ENCODE measurements around the gene ARL13B.

DNA sequence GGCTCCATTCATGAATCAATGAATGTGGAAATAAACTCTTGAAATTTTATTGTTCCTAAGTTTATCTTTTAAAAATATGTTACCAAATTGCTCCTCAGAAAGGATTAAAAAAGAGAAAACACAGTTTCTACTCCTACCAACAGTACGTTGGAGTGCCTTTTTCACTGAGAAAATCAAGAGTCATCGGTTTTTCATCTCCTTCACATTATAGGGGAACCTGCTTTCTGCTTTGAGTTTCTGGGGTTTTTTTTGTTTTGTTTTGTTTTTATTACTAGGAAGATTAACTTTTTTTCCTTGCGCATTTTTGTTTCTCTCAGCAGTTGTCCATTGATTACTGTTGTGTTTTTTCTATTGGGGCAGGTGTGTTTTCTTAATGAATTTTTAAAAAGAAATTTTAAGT is 3.5 kb downstream of the ARL13B start:
- TF ChIP-seq HDAC6 (IDR thresholded peaks at IDR 0.05; ENCODE audit: unreplicated experiment) = no peak
- TF ChIP-seq, protein P1, sequence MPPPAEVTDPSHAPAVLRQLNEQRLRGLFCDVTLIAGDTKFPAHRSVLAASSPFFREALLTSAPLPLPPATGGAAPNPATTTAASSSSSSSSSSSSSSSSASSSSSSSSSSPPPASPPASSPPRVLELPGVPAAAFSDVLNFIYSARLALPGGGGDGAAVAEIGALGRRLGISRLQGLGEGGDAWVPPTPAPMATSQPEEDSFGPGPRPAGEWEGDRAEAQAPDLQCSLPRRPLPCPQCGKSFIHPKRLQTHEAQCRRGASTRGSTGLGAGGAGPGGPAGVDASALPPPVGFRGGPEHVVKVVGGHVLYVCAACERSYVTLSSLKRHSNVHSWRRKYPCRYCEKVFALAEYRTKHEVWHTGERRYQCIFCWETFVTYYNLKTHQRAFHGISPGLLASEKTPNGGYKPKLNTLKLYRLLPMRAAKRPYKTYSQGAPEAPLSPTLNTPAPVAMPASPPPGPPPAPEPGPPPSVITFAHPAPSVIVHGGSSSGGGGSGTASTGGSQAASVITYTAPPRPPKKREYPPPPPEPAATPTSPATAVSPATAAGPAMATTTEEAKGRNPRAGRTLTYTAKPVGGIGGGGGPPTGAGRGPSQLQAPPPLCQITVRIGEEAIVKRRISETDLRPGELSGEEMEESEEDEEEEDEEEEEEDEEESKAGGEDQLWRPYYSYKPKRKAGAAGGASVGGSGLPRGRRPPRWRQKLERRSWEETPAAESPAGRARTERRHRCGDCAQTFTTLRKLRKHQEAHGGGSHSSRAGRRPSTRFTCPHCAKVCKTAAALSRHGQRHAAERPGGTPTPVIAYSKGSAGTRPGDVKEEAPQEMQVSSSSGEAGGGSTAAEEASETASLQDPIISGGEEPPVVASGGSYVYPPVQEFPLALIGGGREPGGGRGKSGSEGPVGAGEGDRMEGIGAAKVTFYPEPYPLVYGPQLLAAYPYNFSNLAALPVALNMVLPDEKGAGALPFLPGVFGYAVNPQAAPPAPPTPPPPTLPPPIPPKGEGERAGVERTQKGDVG (CRISPR knock-in tag; IDR thresholded peaks at IDR 0.05) = no peak
- no peak for TF ChIP-seq EZH2 (IDR thresholded peaks at IDR 0.05; ENCODE audit: borderline replicate concordance, control insufficient read depth, low read depth, low read length)
- TF ChIP-seq, protein P2, sequence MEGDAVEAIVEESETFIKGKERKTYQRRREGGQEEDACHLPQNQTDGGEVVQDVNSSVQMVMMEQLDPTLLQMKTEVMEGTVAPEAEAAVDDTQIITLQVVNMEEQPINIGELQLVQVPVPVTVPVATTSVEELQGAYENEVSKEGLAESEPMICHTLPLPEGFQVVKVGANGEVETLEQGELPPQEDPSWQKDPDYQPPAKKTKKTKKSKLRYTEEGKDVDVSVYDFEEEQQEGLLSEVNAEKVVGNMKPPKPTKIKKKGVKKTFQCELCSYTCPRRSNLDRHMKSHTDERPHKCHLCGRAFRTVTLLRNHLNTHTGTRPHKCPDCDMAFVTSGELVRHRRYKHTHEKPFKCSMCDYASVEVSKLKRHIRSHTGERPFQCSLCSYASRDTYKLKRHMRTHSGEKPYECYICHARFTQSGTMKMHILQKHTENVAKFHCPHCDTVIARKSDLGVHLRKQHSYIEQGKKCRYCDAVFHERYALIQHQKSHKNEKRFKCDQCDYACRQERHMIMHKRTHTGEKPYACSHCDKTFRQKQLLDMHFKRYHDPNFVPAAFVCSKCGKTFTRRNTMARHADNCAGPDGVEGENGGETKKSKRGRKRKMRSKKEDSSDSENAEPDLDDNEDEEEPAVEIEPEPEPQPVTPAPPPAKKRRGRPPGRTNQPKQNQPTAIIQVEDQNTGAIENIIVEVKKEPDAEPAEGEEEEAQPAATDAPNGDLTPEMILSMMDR (IDR thresholded peaks at IDR 0.05 in 2 of 3, conservative IDR thresholded peaks at IDR 0.05 in 1 of 3; ENCODE audit: control insufficient read depth in 2 of 3, extremely low read depth in 1 of 3, insufficient read depth in 1 of 3, low read depth in 3 of 3, low read length in 3 of 3) = no peak
- no peak for TF ChIP-seq JUNB (IDR thresholded peaks at IDR 0.05)
- TF ChIP-seq EP300 (IDR thresholded peaks at IDR 0.05; ENCODE audit: borderline replicate concordance in 1 of 2, control insufficient read depth in 1 of 2, low read depth in 2 of 2, low read length in 2 of 2) = no peak
- TF ChIP-seq SUZ12 (IDR thresholded peaks at IDR 0.05; ENCODE audit: unreplicated experiment) = no peak
- TF ChIP-seq, protein P3, sequence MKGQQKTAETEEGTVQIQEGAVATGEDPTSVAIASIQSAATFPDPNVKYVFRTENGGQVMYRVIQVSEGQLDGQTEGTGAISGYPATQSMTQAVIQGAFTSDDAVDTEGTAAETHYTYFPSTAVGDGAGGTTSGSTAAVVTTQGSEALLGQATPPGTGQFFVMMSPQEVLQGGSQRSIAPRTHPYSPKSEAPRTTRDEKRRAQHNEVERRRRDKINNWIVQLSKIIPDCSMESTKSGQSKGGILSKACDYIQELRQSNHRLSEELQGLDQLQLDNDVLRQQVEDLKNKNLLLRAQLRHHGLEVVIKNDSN (IDR thresholded peaks at IDR 0.05; ENCODE audit: borderline replicate concordance, extremely low read length, insufficient read depth, low read depth, low read length) = no peak
- TF ChIP-seq RFX5 (IDR thresholded peaks at IDR 0.05; ENCODE audit: low read depth, low read length) = no peak
- TF ChIP-seq NRF1 (conservative IDR thresholded peaks at IDR 0.05; ENCODE audit: low read depth, low read length) = no peak
- TF ChIP-seq, protein P4, sequence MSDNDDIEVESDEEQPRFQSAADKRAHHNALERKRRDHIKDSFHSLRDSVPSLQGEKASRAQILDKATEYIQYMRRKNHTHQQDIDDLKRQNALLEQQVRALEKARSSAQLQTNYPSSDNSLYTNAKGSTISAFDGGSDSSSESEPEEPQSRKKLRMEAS (IDR thresholded peaks at IDR 0.05; ENCODE audit: low read depth, low read length) = no peak
- TF ChIP-seq NFIC (IDR thresholded peaks at IDR 0.05; ENCODE audit: low read depth, low read length) = no peak
- TF ChIP-seq YY1 (IDR thresholded peaks at IDR 0.05; ENCODE audit: low read depth, low read length) = no peak
- no peak for TF ChIP-seq POLR2A (IDR thresholded peaks at IDR 0.05; ENCODE audit: low read depth, low read length)
